Measurements from ENCODE around the gene GAGE13.
"Not testable (repeated sequence)": the region's sequence is repeated elsewhere in the genome, so short reads cannot be mapped to it uniquely, and the experiment has no call there.

The GAGE13 gene

DNA sequence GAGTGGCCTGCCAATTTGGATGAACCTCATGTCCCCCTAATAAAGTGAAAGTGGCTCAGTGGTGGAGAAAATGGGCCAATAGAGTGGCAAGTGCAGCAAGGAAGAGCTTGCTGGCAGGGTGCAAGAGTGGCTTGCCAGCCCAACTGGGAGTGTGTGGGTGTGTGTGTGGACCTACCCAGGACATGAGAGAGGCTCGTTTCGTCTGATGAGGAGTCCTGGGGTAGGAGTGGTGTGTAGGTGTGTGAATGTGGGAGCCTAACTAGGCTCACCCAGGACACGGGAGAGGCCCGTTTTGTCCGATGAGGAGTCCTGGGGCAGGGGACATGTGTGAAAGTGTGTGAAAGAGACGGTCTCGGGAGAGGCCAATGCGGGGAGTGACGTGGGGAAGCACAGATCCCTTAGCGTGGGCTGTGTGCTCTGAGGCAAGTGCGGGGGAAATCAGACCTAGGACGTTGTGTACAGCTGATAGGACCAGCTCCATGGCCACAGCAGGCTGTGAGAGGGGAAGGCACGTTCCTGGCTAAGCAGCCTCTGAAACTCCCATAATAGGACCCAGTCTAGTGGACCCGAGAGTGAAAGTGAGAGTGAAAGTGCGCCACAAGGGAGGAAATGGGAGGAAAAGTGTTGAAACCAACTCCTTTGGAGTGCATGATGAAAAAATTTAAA lies 22.6 kb upstream of the GAGE13 start:
- H3K4me1 ChIP-seq: no peaks in the 10 kb centered on the region
- no peaks in the 10 kb centered on the region for H3K36me3 ChIP-seq
- no peaks in the 10 kb centered on the region for H3K9me3 ChIP-seq
- TF ChIP-seq CTCF (IDR thresholded peaks at IDR 0.05; ENCODE audit: low read depth, low read length): no peak
- DNase-seq: no peak
- H3K4me3 ChIP-seq (ENCODE audit: low read depth, low read length): no peak overlapping the region
- no peaks in the 10 kb centered on the region for H3K27me3 ChIP-seq

- H3K9me3 ChIP-seq: no peaks in the 10 kb centered on the region
- DNase-seq: no peak
- no peak overlapping the region for H3K4me3 ChIP-seq (ENCODE audit: low read depth, low read length)
- no peaks in the 10 kb centered on the region for H3K27me3 ChIP-seq
- no peaks in the 10 kb centered on the region for H3K4me1 ChIP-seq
- no peak for TF ChIP-seq CTCF (IDR thresholded peaks at IDR 0.05; ENCODE audit: low read depth, low read length)
- no peaks in the 10 kb centered on the region for H3K36me3 ChIP-seq
Observed at GRCh38 chrX:49309401-49309981, 21.9 kb upstream of the GAGE13 start.

DNA sequence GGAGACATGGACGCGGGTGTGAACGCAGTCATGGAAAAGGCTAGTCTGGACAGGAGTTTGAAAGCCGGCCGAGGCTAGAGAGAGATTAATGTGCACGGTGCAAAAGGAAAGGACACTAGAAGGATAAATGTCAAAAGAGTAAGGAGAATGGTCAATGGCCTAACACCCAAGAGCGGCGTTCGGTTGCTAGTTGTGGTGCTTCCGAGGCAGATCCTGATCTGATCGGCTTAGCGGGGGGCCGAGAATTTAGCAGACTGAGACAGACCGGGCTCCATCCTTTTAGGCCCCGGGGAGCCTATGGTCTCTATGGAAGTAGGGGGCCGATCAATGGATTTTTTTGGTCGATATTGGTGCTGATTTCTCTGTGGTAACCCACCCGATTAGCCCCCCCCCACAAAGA lies 21.0 kb upstream of the GAGE13 start:
- Histone ChIP-seq H3K9me3 (no peaks in the 10 kb centered on the region), H3K27me3 (no peaks in the 10 kb centered on the region), H3K4me3 (ENCODE audit: low read depth, low read length) (no peak overlapping the region), H3K4me1 (no peaks in the 10 kb centered on the region), H3K36me3 (no peaks in the 10 kb centered on the region)
- TF ChIP-seq CTCF (IDR thresholded peaks at IDR 0.05; ENCODE audit: low read depth, low read length): no peak
- no peak for DNase-seq

- no peaks in the 10 kb centered on the region for H3K27me3 ChIP-seq
- H3K9me3 ChIP-seq: no peaks in the 10 kb centered on the region
- H3K36me3 ChIP-seq: no peaks in the 10 kb centered on the region
- H3K4me1 ChIP-seq: no peaks in the 10 kb centered on the region
- H3K4me3 ChIP-seq (ENCODE audit: low read depth, low read length): no peak overlapping the region
- DNase-seq: no peak
- TF ChIP-seq CTCF (IDR thresholded peaks at IDR 0.05; ENCODE audit: low read depth, low read length): no peak
Observed at GRCh38 chrX:49312176-49312575, 19.2 kb upstream of the GAGE13 start.

DNA sequence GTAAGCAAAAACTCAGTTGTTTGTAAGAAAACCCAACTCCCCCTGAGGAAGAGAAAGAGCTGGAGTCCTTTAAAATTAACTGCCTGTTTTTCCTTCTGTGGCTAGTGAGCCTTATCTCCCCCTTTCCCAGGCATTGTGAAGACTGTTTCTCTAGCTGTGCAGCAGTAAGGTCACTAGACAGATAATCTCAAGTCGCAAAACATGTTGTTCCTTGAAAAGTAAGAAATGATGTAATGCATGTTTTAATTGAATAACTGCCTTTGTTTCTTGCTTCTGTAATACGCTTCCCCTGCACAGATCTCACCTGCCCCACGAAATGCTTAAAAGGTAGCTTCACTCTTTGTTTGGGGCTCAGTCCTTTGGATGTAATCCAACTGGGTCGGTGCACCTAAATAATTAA lies 15.3 kb upstream of the GAGE13 start:
- no peak overlapping the region for H3K4me3 ChIP-seq (ENCODE audit: low read depth, low read length)
- no peak for TF ChIP-seq CTCF (IDR thresholded peaks at IDR 0.05; ENCODE audit: low read depth, low read length)
- H3K27me3 ChIP-seq: no peaks in the 10 kb centered on the region
- H3K4me1 ChIP-seq: no peaks in the 10 kb centered on the region
- DNase-seq: no peak
- no peaks in the 10 kb centered on the region for H3K36me3 ChIP-seq
- H3K9me3 ChIP-seq: no peaks in the 10 kb centered on the region

DNA sequence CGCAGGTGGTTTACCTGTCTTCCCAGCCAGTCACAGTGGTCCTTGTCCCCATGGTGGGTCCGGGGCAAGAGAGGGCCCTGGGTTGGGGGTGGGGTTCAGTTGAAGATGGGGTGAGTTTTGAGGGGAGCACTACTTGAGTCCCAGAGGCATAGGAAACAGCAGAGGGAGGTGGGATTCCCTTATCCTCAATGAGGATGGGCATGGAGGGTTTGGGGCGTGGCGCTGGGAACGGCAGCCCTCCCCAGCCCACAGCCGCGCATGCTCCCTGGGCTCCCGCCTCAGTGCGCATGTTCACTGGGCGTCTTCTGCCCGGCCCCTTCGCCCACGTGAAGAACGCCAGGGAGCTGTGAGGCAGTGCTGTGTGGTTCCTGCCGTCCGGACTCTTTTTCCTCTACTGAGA lies 9.6 kb upstream of the GAGE13 start, which contains the start of gene GAGE12J:
GAGE12J (plus strand) TSS at position 301 of the 400 bp plus-strand sequence. CDS start 1,157 bp downstream, outside the sequence.
- H3K4me3 ChIP-seq (ENCODE audit: low read depth, low read length); H3K27me3 ChIP-seq; H3K9me3 ChIP-seq; DNase-seq; H3K4me1 ChIP-seq; H3K36me3 ChIP-seq: not testable (repeated sequence)

DNA sequence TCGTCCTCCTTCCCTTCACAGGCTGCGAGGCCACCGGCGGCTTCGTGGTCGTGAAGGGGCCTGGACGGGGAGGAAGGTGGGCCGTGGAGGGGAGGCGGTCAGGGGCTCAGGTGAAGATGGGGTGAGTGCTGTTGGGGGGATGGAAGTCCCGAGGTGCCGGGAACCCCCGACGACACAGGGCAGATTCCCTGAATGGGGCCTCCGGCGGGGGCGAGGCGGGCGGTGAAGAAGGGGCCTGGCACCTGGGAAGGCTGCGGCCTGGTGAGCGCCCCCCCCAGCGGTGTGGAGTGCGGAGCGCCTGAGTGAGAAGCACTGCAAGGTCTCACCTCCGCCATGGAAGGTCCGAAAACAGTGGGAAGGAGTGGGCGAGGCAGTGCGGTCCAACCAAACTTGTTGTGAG lies 9.1 kb upstream of the GAGE13 start:
- not testable (repeated sequence) for H3K4me1 ChIP-seq; H3K9me3 ChIP-seq; H3K27me3 ChIP-seq; DNase-seq; H3K4me3 ChIP-seq (ENCODE audit: low read depth, low read length); H3K36me3 ChIP-seq

- H3K9me3 ChIP-seq; DNase-seq; H3K36me3 ChIP-seq; H3K4me1 ChIP-seq; H3K27me3 ChIP-seq; H3K4me3 ChIP-seq (ENCODE audit: low read depth, low read length): not testable (repeated sequence)
Observed at GRCh38 chrX:49323735-49324134, 7.6 kb upstream of the GAGE13 start.

DNA sequence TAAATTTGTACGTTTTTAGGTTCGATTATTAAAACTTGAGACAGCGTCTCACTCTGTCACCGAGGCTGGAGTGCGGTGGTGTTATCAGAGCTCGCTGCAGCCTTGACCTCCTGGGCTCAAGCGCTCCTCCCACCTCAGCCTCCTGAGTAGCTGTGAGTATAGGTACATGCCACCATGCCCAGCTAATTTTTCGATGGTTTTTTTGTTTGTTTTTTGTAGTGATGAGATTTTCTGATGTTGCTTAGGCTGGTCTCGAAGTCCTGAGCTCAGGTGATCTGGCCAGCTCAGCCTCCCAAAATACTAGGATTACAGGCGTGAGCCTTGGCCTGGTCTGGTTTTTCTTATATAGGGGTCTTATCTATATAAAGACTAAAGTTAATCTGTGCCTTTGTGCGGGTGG lies 961 bp upstream of the GAGE13 start:
- DNase-seq; H3K36me3 ChIP-seq; H3K9me3 ChIP-seq; H3K4me3 ChIP-seq (ENCODE audit: low read depth, low read length); H3K27me3 ChIP-seq; H3K4me1 ChIP-seq: not testable (repeated sequence)

DNA sequence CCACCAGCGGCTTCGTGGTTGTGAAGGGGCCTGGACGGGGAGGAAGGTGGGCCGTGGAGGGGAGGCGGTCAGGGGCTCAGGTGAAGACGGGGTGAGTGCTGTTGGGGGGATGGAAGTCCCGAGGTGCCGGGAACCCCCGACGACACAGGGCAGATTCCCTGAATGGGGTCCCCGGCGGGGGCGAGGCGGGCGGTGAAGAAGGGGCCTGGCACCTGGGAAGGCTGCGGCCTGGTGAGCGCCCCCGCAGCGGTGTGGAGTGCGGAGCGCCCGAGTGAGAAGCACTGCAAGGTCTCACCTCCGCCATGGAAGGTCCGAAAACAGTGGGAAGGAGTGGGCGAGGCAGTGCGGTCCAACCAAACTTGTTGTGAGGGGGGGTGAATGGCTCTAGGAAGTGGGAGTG lies 459 bp downstream of the GAGE13 start:
- not testable (repeated sequence) for H3K36me3 ChIP-seq; DNase-seq; H3K4me3 ChIP-seq (ENCODE audit: low read depth, low read length); H3K27me3 ChIP-seq; H3K9me3 ChIP-seq; H3K4me1 ChIP-seq
